B cell (primary cell): Measurements from ENCODE around the gene EBPL.

Experiments used
- CTCF ChIP-seq: fragments of 200-600 bp; IDR thresholded peaks from one replicate; pipeline ENCODE4 v1.8.0; 2022; ENCODE audit warnings: antibody characterized with exemption, mild to moderate bottlenecking
- EZH2 ChIP-seq: IDR thresholded peaks from 2 replicates; pipeline ENCODE4 v1.6.1; 2012; ENCODE audit warnings: borderline replicate concordance, low read depth, mild to moderate bottlenecking, moderate library complexity, low read length; ENCODE audit not compliant: insufficient read depth, poor library complexity, severe bottlenecking

GRCh38 chr13:49740870-49741269 lies 49.6 kb upstream of the EBPL start:
- TF ChIP-seq CTCF (no peak), EZH2 (no peak)
